Kidney tubule cell (primary cell): Measurements from ENCODE around the gene P2RY6.
A peak's percentile ranks its signal among the peaks of the same experiment; 100 is the strongest.

Experiments
- DNase-seq: peaks from one replicate; pipeline ENCODE4 v3.0.0-alpha.2; 2018; ENCODE audit warnings: low spot score

P2RY6 gene

GRCh38 chr11:73280626-73281025 is 8.5 kb downstream of the P2RY6 start:
- no peak for DNase-seq

DNA sequence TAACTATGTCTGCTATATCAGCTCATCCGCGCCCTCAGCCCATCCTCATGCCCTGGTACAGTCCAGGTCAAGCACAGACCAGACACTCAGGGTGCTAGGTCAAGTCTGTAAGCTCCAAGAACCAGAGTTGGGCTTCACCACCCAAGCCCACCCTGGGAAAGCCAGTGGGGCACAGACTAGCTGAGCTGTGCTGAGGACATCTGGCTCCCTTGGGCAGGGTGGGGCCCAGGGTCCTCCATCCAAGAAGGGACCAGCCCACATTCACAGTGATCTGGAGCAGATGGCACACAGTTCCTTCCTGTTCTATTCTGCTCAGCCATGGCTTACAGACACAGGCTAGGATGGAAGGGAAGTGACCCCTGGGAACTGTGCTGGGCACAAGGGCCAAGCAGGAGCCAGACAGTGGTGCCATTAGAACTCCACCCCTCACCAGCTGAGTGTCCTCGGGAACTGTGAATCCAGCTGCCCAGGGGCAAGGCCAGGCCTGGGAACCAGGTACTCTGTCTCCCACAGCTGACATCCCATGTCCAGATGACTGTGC is 9.1 kb downstream of the P2RY6 start:
- DNase-seq = no peak

GRCh38 chr11:73281796-73282660 is 9.9 kb downstream of the P2RY6 start:
- no peak for DNase-seq

DNA sequence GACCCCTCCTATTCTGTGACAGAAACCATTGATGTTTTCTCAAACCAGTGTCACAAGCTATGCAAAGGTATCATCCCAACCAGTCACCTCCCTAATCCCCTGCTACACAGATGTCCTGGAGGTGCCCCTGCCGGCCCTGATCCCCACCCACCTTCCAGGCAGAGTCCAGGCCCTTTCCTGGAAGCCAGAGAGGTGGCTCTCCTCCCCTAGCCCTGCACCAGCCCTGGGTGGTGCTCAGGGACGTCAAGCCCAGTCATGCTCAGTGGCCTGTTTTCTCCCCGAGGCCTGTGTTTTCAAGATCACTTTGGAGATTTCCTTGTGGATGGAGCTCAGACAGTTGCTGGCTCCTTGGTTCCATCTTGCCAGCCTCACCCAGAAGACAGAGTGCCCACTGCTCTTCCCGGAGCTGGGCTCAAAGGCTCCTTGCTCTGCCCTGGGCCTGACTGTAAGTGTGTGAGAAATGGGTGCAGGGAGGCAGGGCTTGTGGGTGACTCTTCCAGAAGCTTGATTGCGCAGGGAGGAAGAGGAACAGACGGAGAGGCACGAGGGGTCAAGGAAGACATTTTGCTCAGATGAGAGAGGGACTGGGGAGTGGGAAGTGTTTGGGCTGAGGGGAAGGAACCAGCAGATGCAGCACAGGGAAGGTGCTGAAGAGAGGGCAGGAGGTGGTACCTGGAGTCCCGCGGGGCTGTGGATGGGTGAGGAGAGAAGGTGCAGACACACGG is 11.3 kb downstream of the P2RY6 start:
- DNase-seq = no peak

DNA sequence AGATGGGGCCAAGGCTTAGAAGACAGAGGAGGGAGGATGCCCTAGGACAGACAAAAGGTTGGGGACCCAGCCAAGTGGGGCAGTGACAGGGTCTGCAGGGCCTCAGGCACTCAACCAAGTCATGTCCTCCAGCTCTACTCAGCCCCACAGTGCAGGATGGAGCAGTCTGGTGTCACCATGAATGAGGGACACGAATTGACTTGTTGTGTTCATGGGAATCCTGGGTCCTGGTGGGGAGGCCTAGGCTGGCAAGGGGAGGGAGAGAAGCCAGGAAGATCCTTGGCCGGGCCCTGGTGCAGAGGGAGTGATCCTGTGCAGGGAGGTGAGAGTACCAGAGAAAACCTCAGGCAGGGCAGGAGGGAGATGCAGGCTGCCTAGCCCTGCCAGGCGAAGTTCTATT is 12.0 kb downstream of the P2RY6 start:
- no peak for DNase-seq

DNA sequence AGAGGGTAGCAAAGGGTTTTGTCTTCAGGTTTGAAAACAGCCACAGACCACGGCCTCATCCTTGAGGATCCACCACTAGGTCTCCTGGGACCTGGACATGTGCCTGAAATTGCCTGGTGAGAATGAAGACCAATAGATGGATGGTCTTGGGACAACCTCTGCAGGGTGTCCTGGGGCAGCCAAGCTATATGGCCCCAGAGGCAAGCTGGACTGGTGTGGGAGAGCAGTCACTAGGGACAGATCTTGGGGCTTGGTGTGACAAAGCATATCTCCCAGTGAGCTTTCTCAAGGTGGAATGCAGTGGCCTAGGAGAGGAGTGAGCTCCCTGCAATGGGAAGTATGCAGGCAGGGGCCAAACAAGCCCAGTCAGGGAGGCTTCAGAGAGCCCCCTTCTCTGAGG is 13.6 kb downstream of the P2RY6 start:
- no peak for DNase-seq

DNA sequence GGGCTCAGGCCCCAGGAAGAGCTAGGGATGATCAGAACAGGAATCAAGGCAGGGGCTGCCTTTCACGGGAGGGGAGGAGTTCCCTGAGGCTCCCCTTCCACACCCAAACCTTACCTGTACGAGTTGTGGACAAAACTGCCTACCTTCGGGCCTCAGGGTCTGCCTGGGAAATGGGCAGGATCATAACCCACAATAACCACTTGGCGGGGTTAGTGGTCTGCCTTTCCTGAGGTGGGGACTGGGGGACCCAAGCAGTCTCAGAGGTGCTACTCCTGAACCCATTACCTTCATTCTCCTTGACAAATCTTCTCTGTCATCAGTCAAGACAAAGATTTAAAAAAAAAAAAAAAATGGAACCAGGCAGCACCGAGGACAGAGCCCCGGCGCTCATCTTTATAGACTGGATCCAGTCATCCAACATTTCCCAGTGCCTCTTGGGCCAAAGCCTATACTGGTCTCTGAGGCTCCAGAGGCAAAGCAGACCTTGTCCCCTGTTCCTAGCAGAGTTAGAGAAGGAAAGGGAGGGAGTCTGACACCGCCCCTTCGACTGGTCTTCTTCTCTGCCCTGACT is 14.2 kb downstream of the P2RY6 start:
- DNase-seq = no peak

- DNase-seq = no peak
Observed at GRCh38 chr11:73287400-73288101, 15.4 kb downstream of the P2RY6 start.

GRCh38 chr11:73288192-73288872 is 16.2 kb downstream of the P2RY6 start:
- DNase-seq = no peak

- peak; percentile 98 for DNase-seq
Observed at GRCh38 chr11:73288873-73289707, 17.0 kb downstream of the P2RY6 start.

- DNase-seq = no peak
Observed at GRCh38 chr11:73290536-73290935, 18.4 kb downstream of the P2RY6 start.

GRCh38 chr11:73291196-73291595 is 19.1 kb downstream of the P2RY6 start:
- DNase-seq = no peak

DNA sequence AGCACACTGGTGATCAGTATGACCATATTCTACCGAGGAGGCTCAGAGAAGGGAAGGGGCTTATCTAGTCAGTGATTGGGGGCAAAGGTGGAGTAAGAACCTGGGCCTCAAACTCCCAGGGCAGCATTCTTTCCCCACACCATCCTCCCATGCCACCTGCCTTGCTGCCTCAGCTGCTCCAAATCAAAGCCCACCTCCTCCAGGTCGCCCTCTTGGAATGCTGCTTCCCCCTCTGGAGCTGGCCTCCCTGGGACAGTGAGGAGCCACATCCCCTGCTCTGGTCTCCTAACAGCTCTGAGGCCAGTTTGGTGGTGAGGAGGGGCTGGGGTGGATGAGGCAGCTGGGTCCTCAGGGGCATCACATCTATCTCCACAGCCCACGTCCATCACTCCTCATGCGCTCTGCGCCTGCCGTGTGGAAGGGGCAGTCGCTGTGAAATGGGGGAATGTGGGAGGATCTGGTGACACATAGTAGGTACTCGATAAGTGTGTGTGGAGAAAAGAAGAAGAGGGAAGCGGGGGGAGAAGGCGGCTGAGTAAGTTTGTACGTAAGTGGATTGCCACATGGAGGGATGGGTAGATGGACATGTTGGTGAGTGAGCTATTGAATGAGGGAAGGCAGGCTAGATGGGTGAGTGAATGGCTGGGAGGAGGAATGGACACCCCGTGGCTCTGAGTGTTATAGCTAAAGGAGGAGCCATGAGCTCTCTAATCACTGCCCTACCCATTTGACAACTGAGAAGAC is 19.8 kb downstream of the P2RY6 start:
- no peak for DNase-seq

GRCh38 chr11:73292525-73292894 is 20.4 kb downstream of the P2RY6 start:
- no peak for DNase-seq

DNA sequence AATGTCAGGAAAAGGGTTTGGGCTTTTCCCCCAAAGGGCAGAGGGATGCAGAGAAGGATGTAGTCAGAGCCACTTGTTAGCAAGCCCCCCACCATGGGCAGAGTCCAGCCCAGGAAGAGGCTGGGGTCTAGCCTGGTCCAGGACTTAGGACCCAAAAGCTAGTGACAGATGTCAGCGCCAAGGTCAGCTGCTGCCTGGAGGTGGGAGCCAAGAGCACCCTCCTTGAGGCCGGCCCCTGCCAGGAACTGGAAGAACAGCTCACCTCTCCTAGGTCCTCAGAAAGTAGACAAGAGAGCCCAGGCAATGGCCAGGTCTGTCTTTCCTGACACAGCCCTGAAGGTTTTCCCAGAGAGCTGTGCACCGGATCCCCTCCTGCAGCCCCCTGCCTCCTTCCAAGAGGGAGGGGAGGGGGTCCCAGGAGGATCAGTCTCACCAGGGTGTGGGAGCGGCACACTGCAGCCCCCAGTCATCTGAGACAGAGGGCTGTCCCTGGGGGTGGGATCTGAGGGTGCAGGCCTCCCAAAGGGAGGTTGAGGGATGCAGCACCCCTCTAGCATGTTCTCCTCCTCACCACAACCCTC is 21.3 kb downstream of the P2RY6 start:
- DNase-seq = no peak

GRCh38 chr11:73294604-73295003 is 22.5 kb downstream of the P2RY6 start:
- DNase-seq = no peak

DNA sequence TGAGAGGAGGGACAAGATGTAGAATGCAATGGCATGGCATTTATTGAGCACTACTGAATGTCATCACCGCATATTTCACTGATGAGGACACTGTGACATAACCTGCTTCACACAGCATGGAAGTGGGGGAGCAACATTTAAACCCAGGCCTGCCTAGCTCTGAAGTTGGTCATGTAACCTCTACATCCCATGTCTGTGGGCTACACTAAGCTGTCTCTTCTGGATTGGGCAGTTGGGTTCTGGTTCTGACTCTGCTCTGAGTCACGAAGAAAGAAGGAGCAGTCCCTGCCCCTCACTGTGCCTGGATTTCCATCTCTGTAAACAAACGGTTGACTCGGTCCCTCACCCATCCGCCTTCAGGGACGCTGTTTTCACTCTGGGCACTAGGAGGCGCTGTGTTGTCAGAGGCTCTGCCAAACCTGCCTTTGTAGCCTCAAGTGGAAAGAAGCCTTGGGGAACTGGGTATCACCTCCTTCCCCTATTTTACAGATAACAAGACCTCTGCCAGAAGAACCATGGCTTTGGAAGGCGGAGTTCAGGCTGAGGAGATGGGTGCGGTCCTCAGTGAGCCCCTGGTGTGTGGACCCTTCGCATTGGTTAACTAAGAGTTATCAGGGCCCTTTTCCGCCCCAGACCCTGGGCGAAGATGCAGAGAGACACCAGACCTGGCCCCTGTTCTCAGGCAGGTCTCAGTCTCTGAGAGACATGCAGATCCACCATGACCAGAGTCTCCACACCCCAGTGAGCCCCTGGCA is 23.3 kb downstream of the P2RY6 start:
- peak; percentile 94 for DNase-seq

DNA sequence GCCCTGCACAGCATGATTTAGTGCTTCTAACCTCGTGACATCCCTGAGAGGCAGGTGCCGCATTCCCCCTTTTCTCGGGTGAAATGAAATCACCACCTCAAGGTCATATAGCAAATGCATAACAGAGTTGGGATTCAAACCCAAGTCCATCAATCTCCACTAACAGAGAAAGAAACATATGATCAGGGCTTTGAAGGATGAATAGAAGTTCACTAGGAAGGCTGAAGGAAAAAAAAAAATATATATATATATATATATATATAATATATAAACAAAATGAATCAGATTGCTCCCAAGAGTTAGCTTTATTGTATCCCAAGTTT is 23.8 kb downstream of the P2RY6 start:
- no peak for DNase-seq
